Measurements from ENCODE around the gene OSGIN1.

The OSGIN1 gene

GRCh38 chr16:84007965-84008364, 54.9 kb downstream of the OSGIN1 start:
- DNase-seq: no peak
- in situ Hi-C loops (cut with MboI; ENCODE audit: low pct_unique_long_range_greater_than_20kb, low sequenced_read_pairs): no loop called here

- DNase-seq: no peak
- in situ Hi-C loops (cut with MboI; ENCODE audit: low pct_unique_long_range_greater_than_20kb, low sequenced_read_pairs): no loop called here
Observed at GRCh38 chr16:84009282-84009681, 56.2 kb downstream of the OSGIN1 start.

GRCh38 chr16:84013787-84014569, 60.9 kb downstream of the OSGIN1 start:
- DNase-seq: peak; percentile 96
- in situ Hi-C loops (cut with MboI; ENCODE audit: low pct_unique_long_range_greater_than_20kb, low sequenced_read_pairs): no loop called here

- DNase-seq: no peak
- in situ Hi-C loops (cut with MboI; ENCODE audit: low pct_unique_long_range_greater_than_20kb, low sequenced_read_pairs): no loop called here
Observed at GRCh38 chr16:84014570-84015327, 61.7 kb downstream of the OSGIN1 start.

- in situ Hi-C loops (cut with MboI; ENCODE audit: low pct_unique_long_range_greater_than_20kb, low sequenced_read_pairs): no loop called here
- no peak for DNase-seq
Observed at GRCh38 chr16:84015399-84015798, 62.4 kb downstream of the OSGIN1 start.
